ENCODE data around the gene IRAK1BP1. TPM values are rescaled to one million over a fixed set of nuclear protein-coding genes. Genes with fewer than 3 reads are reported as not detected.

The IRAK1BP1 gene, protein sequence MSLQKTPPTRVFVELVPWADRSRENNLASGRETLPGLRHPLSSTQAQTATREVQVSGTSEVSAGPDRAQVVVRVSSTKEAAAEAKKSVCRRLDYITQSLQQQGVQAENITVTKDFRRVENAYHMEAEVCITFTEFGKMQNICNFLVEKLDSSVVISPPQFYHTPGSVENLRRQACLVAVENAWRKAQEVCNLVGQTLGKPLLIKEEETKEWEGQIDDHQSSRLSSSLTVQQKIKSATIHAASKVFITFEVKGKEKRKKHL
- total RNA-seq (6.6 TPM), polyA plus RNA-seq (ENCODE audit: insufficient read depth, low read depth, low replicate concordance) (6.1 TPM)
- long read RNA-seq, donor 1, partial matches to known transcripts, result 37 of 42 reads
- long read RNA-seq, donor 1, other reads (novel, unspliced or antisense), result 5 of 42 reads
- long read RNA-seq, donor 2, full-length matches to known transcripts, result 3 of 3 reads
- long read RNA-seq, donor 2, partial matches to known transcripts, result 0 of 3 reads
- long read RNA-seq, donor 2, other reads (novel, unspliced or antisense), result 0 of 3 reads
- long read RNA-seq, donor 3, full-length matches to known transcripts, result 7 of 7 reads
- long read RNA-seq, donor 3, partial matches to known transcripts, result 0 of 7 reads
- long read RNA-seq, donor 3, other reads (novel, unspliced or antisense), result 0 of 7 reads
- long read RNA-seq, donor 4, full-length matches to known transcripts, result 2 of 2 reads
- long read RNA-seq, donor 4, partial matches to known transcripts, result 0 of 2 reads
- long read RNA-seq, donor 4, other reads (novel, unspliced or antisense), result 0 of 2 reads
- long read RNA-seq, donor 5, result 0 reads
- long read RNA-seq, donor 6, full-length matches to known transcripts, result 11 of 11 reads
- long read RNA-seq, donor 6, partial matches to known transcripts, result 0 of 11 reads
- long read RNA-seq, donor 6, other reads (novel, unspliced or antisense), result 0 of 11 reads
- long read RNA-seq, donor 7, full-length matches to known transcripts, result 2 of 8 reads
- long read RNA-seq, donor 7, partial matches to known transcripts, result 0 of 8 reads
- long read RNA-seq, donor 7, other reads (novel, unspliced or antisense), result 6 of 8 reads
- long read RNA-seq, donor 8, full-length matches to known transcripts, result 4 of 131 reads
- long read RNA-seq, donor 8, partial matches to known transcripts, result 127 of 131 reads
- long read RNA-seq, donor 8, other reads (novel, unspliced or antisense), result 0 of 131 reads
- long read RNA-seq, donor 9, full-length matches to known transcripts, result 3 of 3 reads
- long read RNA-seq, donor 9, partial matches to known transcripts, result 0 of 3 reads
- long read RNA-seq, donor 9, other reads (novel, unspliced or antisense), result 0 of 3 reads
- long read RNA-seq, donor 10, full-length matches to known transcripts, result 5 of 94 reads
- long read RNA-seq, donor 10, partial matches to known transcripts, result 81 of 94 reads
- long read RNA-seq, donor 10, other reads (novel, unspliced or antisense), result 8 of 94 reads

DNA sequence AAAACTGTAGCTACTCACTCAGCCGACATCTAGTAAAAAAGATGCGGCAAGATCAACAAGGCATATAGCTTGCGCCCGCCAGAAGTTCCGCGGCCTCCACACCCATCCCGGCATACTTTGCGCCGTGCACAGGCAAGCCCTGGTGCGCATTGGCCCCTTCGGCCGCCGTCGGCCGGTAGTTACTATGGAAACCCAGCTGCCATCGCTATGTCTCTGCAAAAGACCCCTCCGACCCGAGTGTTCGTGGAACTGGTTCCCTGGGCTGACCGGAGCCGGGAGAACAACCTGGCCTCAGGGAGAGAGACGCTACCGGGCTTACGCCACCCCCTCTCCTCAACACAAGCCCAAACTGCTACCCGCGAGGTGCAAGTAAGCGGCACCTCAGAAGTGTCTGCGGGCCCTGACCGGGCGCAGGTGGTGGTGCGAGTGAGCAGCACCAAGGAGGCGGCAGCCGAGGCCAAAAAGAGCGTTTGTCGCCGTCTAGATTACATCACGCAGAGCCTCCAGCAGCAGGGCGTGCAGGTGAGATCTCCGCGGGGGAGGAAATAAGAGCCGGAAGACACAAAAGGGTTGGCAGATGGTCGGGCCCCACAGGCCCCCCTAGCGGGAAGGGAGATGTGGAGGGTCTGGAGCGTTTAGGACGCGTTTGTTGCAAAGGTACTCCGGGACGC is at the start of gene IRAK1BP1:
TSS of gene IRAK1BP1 (plus strand) at position 182 of the 671 bp plus-strand sequence. CDS start at position 208, 26 bp downstream.
- DNase-seq (peak; percentile 93 to 96 (median 95)), FAIRE-seq (no peak)
- H3K4me1 ChIP-seq (ENCODE audit: control insufficient read depth in 2 of 3, insufficient read depth in 2 of 3, low read depth in 1 of 3, low read length in 3 of 3), result peaks cover 0 to 8% (median 0%) of the 10 kb centered on the region in 3 donors
- no peaks in the 10 kb centered on the region for H3K36me3 ChIP-seq (ENCODE audit: control insufficient read depth in 2 of 3, insufficient read depth in 3 of 3, low read length in 3 of 3)
- intact Hi-C loops (cut with DNase I), result no loop called here
- peak within 1 kb of the TSS; percentile 50 to 97 (median 87) for H3K9ac ChIP-seq (ENCODE audit: low read length in 3 of 3)
- peak within 1 kb of the TSS in 1 of 2 donors; percentile 54 for H3K27ac ChIP-seq (ENCODE audit: low read depth in 2 of 2, low read length in 2 of 2)
- no peaks in the 10 kb centered on the region for H3K9me3 ChIP-seq (ENCODE audit: control insufficient read depth in 2 of 3, insufficient read depth in 1 of 3, low read length in 3 of 3)
- H3K4me3 ChIP-seq (ENCODE audit: low read length in 3 of 3), result peak within 1 kb of the TSS; percentile 91 to 99 (median 98)
- TF ChIP-seq, protein P1, sequence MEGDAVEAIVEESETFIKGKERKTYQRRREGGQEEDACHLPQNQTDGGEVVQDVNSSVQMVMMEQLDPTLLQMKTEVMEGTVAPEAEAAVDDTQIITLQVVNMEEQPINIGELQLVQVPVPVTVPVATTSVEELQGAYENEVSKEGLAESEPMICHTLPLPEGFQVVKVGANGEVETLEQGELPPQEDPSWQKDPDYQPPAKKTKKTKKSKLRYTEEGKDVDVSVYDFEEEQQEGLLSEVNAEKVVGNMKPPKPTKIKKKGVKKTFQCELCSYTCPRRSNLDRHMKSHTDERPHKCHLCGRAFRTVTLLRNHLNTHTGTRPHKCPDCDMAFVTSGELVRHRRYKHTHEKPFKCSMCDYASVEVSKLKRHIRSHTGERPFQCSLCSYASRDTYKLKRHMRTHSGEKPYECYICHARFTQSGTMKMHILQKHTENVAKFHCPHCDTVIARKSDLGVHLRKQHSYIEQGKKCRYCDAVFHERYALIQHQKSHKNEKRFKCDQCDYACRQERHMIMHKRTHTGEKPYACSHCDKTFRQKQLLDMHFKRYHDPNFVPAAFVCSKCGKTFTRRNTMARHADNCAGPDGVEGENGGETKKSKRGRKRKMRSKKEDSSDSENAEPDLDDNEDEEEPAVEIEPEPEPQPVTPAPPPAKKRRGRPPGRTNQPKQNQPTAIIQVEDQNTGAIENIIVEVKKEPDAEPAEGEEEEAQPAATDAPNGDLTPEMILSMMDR (IDR thresholded peaks at IDR 0.05; ENCODE audit: borderline replicate concordance, extremely low read depth, insufficient read depth), result no peak
- H3K27me3 ChIP-seq (ENCODE audit: control insufficient read depth, insufficient read depth, low read length), result no peaks in the 10 kb centered on the region

DNA sequence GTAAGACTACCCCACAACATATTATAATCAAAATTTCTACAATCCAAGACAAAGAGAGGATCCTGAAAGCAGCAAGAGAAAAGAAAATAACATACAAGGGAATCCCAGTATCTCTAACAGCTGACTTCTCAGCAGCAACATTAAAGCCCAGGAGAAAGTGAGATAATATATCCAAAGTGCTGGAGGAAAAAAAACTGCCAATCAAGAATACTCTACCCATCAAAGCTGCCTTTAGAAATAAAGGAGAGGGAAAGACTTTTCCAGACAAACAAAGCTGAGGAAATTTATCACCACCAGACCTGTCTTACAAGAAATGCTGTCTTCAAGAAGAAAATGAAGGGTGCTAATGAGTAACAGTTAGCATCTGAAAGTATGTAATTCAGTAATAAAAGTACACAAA is 43.3 kb upstream of the IRAK1BP1 start:
- FAIRE-seq (no peak), DNase-seq (no peak)
- Histone ChIP-seq H3K27ac (ENCODE audit: low read depth in 2 of 2, low read length in 2 of 2) (no peak overlapping the region), H3K9me3 (ENCODE audit: control insufficient read depth in 2 of 3, insufficient read depth in 1 of 3, low read length in 3 of 3) (peaks cover 0 to 8% (median 0%) of the 10 kb centered on the region in 3 donors), H3K36me3 (ENCODE audit: control insufficient read depth in 2 of 3, insufficient read depth in 3 of 3, low read length in 3 of 3) (no peaks in the 10 kb centered on the region), H3K9ac (ENCODE audit: low read length in 3 of 3) (no peak overlapping the region), H3K4me3 (ENCODE audit: low read length in 3 of 3) (no peak overlapping the region), H3K27me3 (ENCODE audit: control insufficient read depth, insufficient read depth, low read length) (no peaks in the 10 kb centered on the region), H3K4me1 (ENCODE audit: control insufficient read depth in 2 of 3, insufficient read depth in 2 of 3, low read depth in 1 of 3, low read length in 3 of 3) (no peaks in the 10 kb centered on the region)
- TF ChIP-seq, protein P1 (IDR thresholded peaks at IDR 0.05; ENCODE audit: borderline replicate concordance, extremely low read depth, insufficient read depth), result no peak
- intact Hi-C loops (cut with DNase I), result no loop called here

DNA sequence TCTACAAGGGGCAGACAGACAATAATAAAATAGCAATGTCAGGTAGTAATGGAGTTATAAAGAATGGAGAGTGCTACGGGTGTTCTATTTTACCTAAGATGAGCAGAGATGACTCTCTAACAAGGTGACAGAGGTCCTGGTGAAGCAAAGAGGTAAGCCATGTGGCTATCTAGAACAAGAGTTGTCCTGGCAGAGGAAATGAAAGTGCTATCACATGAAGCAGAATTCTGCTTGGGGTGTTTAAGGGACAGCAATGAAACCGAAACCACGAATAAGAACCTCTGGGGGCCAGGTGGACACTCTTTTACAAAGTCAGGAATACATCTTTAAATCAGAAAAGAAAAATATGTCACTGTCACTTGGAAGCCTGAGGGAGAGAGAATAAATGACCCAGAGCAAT is 37.9 kb upstream of the IRAK1BP1 start:
- H3K4me3 ChIP-seq (ENCODE audit: low read length in 3 of 3), result no peak overlapping the region
- H3K4me1 ChIP-seq (ENCODE audit: control insufficient read depth in 2 of 3, insufficient read depth in 2 of 3, low read depth in 1 of 3, low read length in 3 of 3), result peaks cover 0 to 3% (median 0%) of the 10 kb centered on the region in 3 donors
- H3K9ac ChIP-seq (ENCODE audit: low read length in 3 of 3), result no peak overlapping the region
- no peak overlapping the region for H3K27ac ChIP-seq (ENCODE audit: low read depth in 2 of 2, low read length in 2 of 2)
- DNase-seq (no peak), FAIRE-seq (no peak)
- H3K9me3 ChIP-seq (ENCODE audit: control insufficient read depth in 2 of 3, insufficient read depth in 1 of 3, low read length in 3 of 3), result no peaks in the 10 kb centered on the region
- no peaks in the 10 kb centered on the region for H3K36me3 ChIP-seq (ENCODE audit: control insufficient read depth in 2 of 3, insufficient read depth in 3 of 3, low read length in 3 of 3)
- H3K27me3 ChIP-seq (ENCODE audit: control insufficient read depth, insufficient read depth, low read length), result no peaks in the 10 kb centered on the region
- TF ChIP-seq, protein P1 (IDR thresholded peaks at IDR 0.05; ENCODE audit: borderline replicate concordance, extremely low read depth, insufficient read depth), result no peak
- intact Hi-C loops (cut with DNase I), result no loop called here
